Adrenal gland (tissue), 5 donors: ENCODE results near the gene SMIM23.

ENCODE experiments used
- CTCF ChIP-seq, 6 experiments: fragments of 450-650 bp in 4 of 6; fragments of 200-600 bp in 2 of 6; sonication (generic) in 1 of 6; IDR thresholded peaks; 1 replicate in 5 of 6; 2 replicates in 1 of 6; pipeline versions ENCODE4 v1.5.1 to v1.8.0; 2016 to 2021; ENCODE audit warnings: antibody characterized with exemption in 6 of 6, mild to moderate bottlenecking in 2 of 6, moderate library complexity in 1 of 6
- POLR2A ChIP-seq, 2 donors: fragments of 450-650 bp; IDR thresholded peaks; one replicate each; pipeline ENCODE4 v1.6.1; 2017; ENCODE audit warnings: antibody characterized with exemption in 2 of 2, mild to moderate bottlenecking in 2 of 2, moderate library complexity in 1 of 2
- donor health status: DM: no; HTN: no; CAD: no.

GRCh38 chr5:171813270-171813669, 27.7 kb downstream of the SMIM23 start:
- no peak for TF ChIP-seq POLR2A (IDR thresholded peaks at IDR 0.05)
- TF ChIP-seq CTCF (IDR thresholded peaks at IDR 0.05): no peak
